Thoracic aorta (tissue), 2 donors: ENCODE results near the gene GMEB2. TPM values are rescaled to one million over a fixed set of nuclear protein-coding genes. Genes with fewer than 3 reads are reported as not detected.

Experiments used
- ATAC-seq: fragments of 150-250 bp; one replicate; pipeline ENCODE4 v1.8.0; 2017; ENCODE audit warnings: low read depth; ENCODE audit not compliant: insufficient number of reproducible peaks, low FRiP score
- DNase-seq: peaks from one replicate; pipeline ENCODE4 v3.0.0-alpha.2; 2020; ENCODE audit warnings: low spot score
- H3K27ac ChIP-seq, 2 donors: fragments of 200-600 bp; sonication (generic); 1 replicate in 1 of 2; 2 replicates in 1 of 2; pipeline ENCODE4 v1.5.1; 2016; ENCODE audit warnings: mild to moderate bottlenecking in 2 of 2, moderate library complexity in 2 of 2
- H3K27me3 ChIP-seq: fragments of 200-600 bp; sonication (generic); replicated peaks from 2 replicates; pipeline ENCODE4 v1.6.0; 2016; ENCODE audit warnings: mild to moderate bottlenecking; ENCODE audit not compliant: insufficient read depth
- H3K36me3 ChIP-seq: fragments of 200-600 bp; sonication (generic); one replicate; pipeline ENCODE4 v1.5.1; 2016
- H3K4me1 ChIP-seq, 2 donors: fragments of 200-600 bp; sonication (generic); 1 replicate in 1 of 2; 2 replicates in 1 of 2; pipeline versions ENCODE4 v1.5.1 to v1.6.0; 2016; ENCODE audit warnings: low read depth in 2 of 2, mild to moderate bottlenecking in 1 of 2; ENCODE audit not compliant: control insufficient read depth in 1 of 2
- H3K4me3 ChIP-seq: fragments of 200-600 bp; sonication (generic); 2 replicates; pipeline ENCODE4 v1.5.1; 2016; ENCODE audit warnings: mild to moderate bottlenecking
- H3K9me3 ChIP-seq: fragments of 200-600 bp; sonication (generic); 2 replicates; pipeline ENCODE4 v1.5.1; 2016
- CTCF ChIP-seq: fragments of 200-600 bp; sonication (generic); IDR thresholded peaks from one replicate; pipeline ENCODE4 v1.5.1; 2019; ENCODE audit warnings: antibody characterized with exemption
- total RNA-seq, 2 donors: library from RNA; depleted of rRNA; stranded (reverse); fragments of >200 nt; gene quantifications; one replicate each; pipeline versions ENCODE4 v1.1.0 to v1.2.3, GENCODE V29; 2016

GMEB2 gene
- total RNA-seq, 2 donors from 2014 or later: 10.0 to 14.7 TPM

DNA sequence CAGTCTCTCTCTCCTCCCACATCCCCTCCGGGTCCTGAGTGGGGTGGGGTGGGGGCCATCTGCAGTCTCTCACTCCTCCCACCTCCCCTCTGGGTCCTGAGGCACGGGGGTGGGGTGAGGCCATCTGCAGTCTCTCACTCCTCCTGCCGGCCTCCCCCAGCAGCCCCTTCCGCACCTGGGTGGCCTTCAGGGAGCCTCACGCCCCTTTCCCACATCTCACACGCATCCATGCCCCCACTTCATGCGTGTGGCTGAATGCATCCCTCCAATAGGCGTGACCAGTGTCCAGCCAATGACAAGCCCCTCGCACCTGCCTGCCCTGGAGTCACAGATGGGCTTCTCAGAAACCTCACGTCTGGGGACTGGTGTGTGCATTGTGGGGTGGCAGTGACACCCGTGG, 78.4 kb downstream of the GMEB2 start:
- no peak for ATAC-seq
- DNase-seq: no peak
- peaks cover 8% of the 10 kb centered on the region for H3K27me3 ChIP-seq
- no peaks in the 10 kb centered on the region for H3K36me3 ChIP-seq
- H3K9me3 ChIP-seq: no peaks in the 10 kb centered on the region
- H3K4me3 ChIP-seq: no peak overlapping the region
- H3K27ac ChIP-seq: no peak overlapping the region
- no peak for TF ChIP-seq CTCF
- H3K4me1 ChIP-seq: peaks cover 0 to 2% of the 10 kb centered on the region in 2 donors

DNA sequence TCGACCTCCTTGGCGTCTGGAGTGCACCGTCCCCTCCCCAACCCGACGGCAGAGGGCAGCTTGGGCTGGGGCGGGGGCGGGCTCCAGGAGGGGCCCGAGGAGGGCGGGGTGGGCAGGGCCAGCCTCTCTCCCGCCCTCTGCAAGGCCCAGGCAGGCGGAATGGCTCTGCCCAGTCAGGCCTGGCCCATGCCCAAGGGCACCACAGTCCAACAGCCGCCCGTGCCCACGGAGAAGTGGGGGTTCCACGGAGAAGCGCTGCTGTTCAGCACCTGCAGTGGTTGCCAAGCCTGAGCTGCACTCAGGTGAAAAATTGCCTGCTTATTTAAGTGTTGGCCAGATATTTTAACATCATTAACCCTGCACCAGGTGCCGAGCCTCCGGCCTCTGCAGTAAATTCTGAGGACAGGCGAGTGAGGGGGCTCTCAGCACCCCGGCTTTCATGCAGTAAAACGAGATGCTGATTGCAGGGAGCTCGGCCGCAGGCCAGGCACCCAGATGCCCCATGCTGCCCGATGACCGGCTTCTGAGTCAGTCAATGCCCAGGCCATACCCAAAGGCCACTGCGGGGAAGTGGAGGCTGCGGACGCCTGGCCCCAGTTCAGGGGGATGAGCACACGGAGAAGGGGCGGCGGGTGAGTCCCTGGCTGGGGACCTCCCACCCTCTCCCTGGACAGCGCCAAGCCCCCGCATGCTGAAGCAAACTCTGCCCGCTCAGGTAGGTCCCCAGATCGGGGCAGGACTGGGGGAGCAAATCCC, 79.0 kb downstream of the GMEB2 start, which contains the start of gene SRMS:
Gene SRMS, minus strand, starts transcription at position 25 of the 756 bp plus-strand sequence. CDS start 286 bp downstream, outside the sequence.
- Histone ChIP-seq H3K27ac (no peak within 1 kb of the TSS), H3K4me1 (no peaks in the 10 kb centered on the region), H3K4me3 (no peak within 1 kb of the TSS), H3K9me3 (no peaks in the 10 kb centered on the region), H3K27me3 (peaks cover 8% of the 10 kb centered on the region), H3K36me3 (no peaks in the 10 kb centered on the region)
- DNase-seq (no peak), ATAC-seq (no peak)
- TF ChIP-seq CTCF: no peak

DNA sequence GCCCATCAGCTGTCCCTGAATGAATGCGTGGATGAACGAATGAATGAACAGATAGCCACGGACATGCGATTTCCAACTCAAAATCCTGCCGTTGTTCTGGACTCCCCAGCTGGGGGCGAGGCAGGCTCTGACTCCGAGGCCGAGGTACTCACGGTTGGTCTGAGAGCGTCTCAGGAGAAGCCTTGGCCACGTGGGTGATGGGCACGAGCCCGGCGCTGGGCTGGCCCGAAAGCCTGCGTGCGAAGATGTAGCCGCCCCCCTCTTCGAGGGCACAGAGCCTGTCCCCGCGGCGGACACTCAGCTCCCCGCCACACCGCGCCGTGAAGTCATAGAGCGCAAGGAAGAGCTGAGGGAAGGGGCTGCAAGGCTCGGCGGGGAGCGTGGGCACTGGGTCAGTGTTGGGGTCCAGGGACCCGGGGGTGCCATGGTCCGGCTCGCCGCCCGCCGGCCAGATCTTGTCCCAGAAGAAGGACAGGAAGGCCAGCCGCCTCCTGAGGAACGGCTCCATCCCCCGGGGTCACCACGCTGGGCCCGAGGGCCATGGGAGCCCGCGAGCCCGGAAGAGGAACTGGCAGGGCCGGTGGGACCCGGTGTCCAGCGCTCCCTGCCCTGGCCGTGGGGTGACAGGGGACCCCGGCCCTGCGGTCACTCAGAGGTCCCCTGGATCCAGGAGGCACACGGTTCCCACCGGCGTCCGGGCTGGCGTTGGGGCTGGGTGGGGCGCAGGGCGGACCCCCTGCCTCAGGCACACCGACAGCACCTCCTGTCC, 79.8 kb downstream of the GMEB2 start:
- TF ChIP-seq CTCF: no peak
- ATAC-seq (no peak), DNase-seq (no peak)
- Histone ChIP-seq H3K36me3 (no peaks in the 10 kb centered on the region), H3K4me1 (no peaks in the 10 kb centered on the region), H3K4me3 (no peak overlapping the region), H3K9me3 (no peaks in the 10 kb centered on the region), H3K27ac (no peak overlapping the region), H3K27me3 (peaks cover 8% of the 10 kb centered on the region)

- no peak overlapping the region for H3K27ac ChIP-seq
- no peak overlapping the region for H3K4me3 ChIP-seq
- peaks cover 8% of the 10 kb centered on the region for H3K27me3 ChIP-seq
- DNase-seq: no peak
- no peaks in the 10 kb centered on the region for H3K4me1 ChIP-seq
- H3K9me3 ChIP-seq: no peaks in the 10 kb centered on the region
- ATAC-seq: no peak
- no peaks in the 10 kb centered on the region for H3K36me3 ChIP-seq
- no peak for TF ChIP-seq CTCF
Observed at GRCh38 chr20:63546256-63546955, 80.5 kb downstream of the GMEB2 start.

DNA sequence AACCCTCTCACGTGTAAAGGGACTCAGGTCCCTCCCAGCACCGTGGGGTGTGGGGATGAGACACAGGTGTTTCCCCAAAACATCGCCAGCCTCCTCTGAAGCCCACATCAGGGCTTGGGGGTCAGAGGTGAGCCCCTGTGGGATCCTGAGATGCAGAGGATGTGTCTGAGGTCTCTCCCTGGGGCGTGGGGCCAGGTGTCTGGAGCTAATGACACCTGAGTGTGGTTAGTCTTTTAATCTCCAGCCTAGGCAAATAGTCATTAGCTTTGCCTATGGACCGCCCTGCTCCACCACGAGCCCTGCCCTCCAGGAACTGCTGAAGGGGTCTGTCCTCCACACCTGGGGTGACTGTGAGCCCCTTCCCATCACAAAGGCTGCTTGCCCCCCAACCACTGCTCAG, 81.1 kb downstream of the GMEB2 start:
- TF ChIP-seq CTCF: no peak
- peaks cover 8% of the 10 kb centered on the region for H3K27me3 ChIP-seq
- H3K4me1 ChIP-seq: no peaks in the 10 kb centered on the region
- DNase-seq: no peak
- no peaks in the 10 kb centered on the region for H3K36me3 ChIP-seq
- no peaks in the 10 kb centered on the region for H3K9me3 ChIP-seq
- no peak overlapping the region for H3K4me3 ChIP-seq
- no peak overlapping the region for H3K27ac ChIP-seq
- ATAC-seq: no peak
